ENCODE measurements around the gene GXYLT1.
"Not testable (repeated sequence)": the region's sequence is repeated elsewhere in the genome, so short reads cannot be mapped to it uniquely, and the experiment has no call there.

The GXYLT1 gene

GRCh38 chr12:42143452-42144157 lies 1.1 kb downstream of the GXYLT1 start:
- peak; percentile 25 for DNase-seq (ENCODE audit: low spot score)

GRCh38 chr12:42141981-42142606 lies 2.6 kb downstream of the GXYLT1 start:
- no peak for DNase-seq (ENCODE audit: low spot score)

GRCh38 chr12:42140901-42141300 lies 3.8 kb downstream of the GXYLT1 start:
- DNase-seq (ENCODE audit: low spot score) = peak; percentile 48

GRCh38 chr12:42135259-42135814 lies 9.3 kb downstream of the GXYLT1 start:
- DNase-seq (ENCODE audit: low spot score) = no peak

- no peak for DNase-seq (ENCODE audit: low spot score)
Observed at GRCh38 chr12:42130672-42131402, 13.8 kb downstream of the GXYLT1 start.

GRCh38 chr12:42129595-42130204 lies 15.0 kb downstream of the GXYLT1 start:
- DNase-seq (ENCODE audit: low spot score) = peak; percentile 16

- DNase-seq (ENCODE audit: low spot score) = no peak
Observed at GRCh38 chr12:42128888-42129287, 15.8 kb downstream of the GXYLT1 start.

- DNase-seq (ENCODE audit: low spot score) = no peak
Observed at GRCh38 chr12:42128327-42128726, 16.3 kb downstream of the GXYLT1 start.

GRCh38 chr12:42126963-42127362 lies 17.7 kb downstream of the GXYLT1 start:
- no peak for DNase-seq (ENCODE audit: low spot score)

GRCh38 chr12:42125388-42125767 lies 19.3 kb downstream of the GXYLT1 start:
- DNase-seq (ENCODE audit: low spot score) = no peak

- peak; percentile 11 for DNase-seq (ENCODE audit: low spot score)
Observed at GRCh38 chr12:42124764-42125387, 19.8 kb downstream of the GXYLT1 start.

- DNase-seq (ENCODE audit: low spot score) = no peak
Observed at GRCh38 chr12:42119085-42119633, 25.5 kb downstream of the GXYLT1 start.

GRCh38 chr12:42118136-42118879 lies 26.4 kb downstream of the GXYLT1 start:
- no peak for DNase-seq (ENCODE audit: low spot score)

- no peak for DNase-seq (ENCODE audit: low spot score)
Observed at GRCh38 chr12:42109031-42109430, 35.6 kb downstream of the GXYLT1 start.

- not testable (repeated sequence) for DNase-seq (ENCODE audit: low spot score)
Observed at GRCh38 chr12:42106791-42107190, 37.9 kb downstream of the GXYLT1 start.

- DNase-seq (ENCODE audit: low spot score) = no peak
Observed at GRCh38 chr12:42104784-42105183, 39.9 kb downstream of the GXYLT1 start.

- DNase-seq (ENCODE audit: low spot score) = no peak
Observed at GRCh38 chr12:42104087-42104486, 40.6 kb downstream of the GXYLT1 start.

GRCh38 chr12:42103155-42103554 lies 41.5 kb downstream of the GXYLT1 start:
- DNase-seq (ENCODE audit: low spot score) = no peak

- DNase-seq (ENCODE audit: low spot score) = no peak
Observed at GRCh38 chr12:42102720-42103119, 42.0 kb downstream of the GXYLT1 start.

GRCh38 chr12:42099433-42099832 lies 45.2 kb downstream of the GXYLT1 start:
- DNase-seq (ENCODE audit: low spot score) = no peak

- DNase-seq (ENCODE audit: low spot score) = no peak
Observed at GRCh38 chr12:42097971-42098370, 46.7 kb downstream of the GXYLT1 start.
